ENCODE results near the gene GTF3C1. TPM values are rescaled to one million over a fixed set of nuclear protein-coding genes. Genes with fewer than 3 reads are reported as not detected.

Gene GTF3C1
- total RNA-seq, 1 donor from 2014 or later: 106 TPM

GRCh38 chr16:27492588-27492979 lies 57.1 kb downstream of the GTF3C1 start:
- no peak for TF ChIP-seq CTCF (IDR thresholded peaks at IDR 0.05; ENCODE audit: partially characterized antibody, unreplicated experiment)
- Mint-ChIP-seq H3K4me3 (ENCODE audit: unreplicated experiment) (no peak overlapping the region), H3K9me3 (ENCODE audit: unreplicated experiment) (no peaks in the 10 kb centered on the region), H3K36me3 (ENCODE audit: unreplicated experiment) (peaks cover 4% of the 10 kb centered on the region), H3K27ac (ENCODE audit: unreplicated experiment) (no peak overlapping the region), H3K27me3 (ENCODE audit: unreplicated experiment) (peaks cover 2% of the 10 kb centered on the region), H3K4me1 (ENCODE audit: low read depth, unreplicated experiment) (peaks cover 3% of the 10 kb centered on the region)
- DNase-seq: no peak

- H3K27me3 Mint-ChIP-seq (ENCODE audit: unreplicated experiment): peaks cover 1% of the 10 kb centered on the region
- H3K4me1 Mint-ChIP-seq (ENCODE audit: low read depth, unreplicated experiment): peaks cover 3% of the 10 kb centered on the region
- peaks cover 4% of the 10 kb centered on the region for H3K36me3 Mint-ChIP-seq (ENCODE audit: unreplicated experiment)
- no peak for DNase-seq
- H3K27ac Mint-ChIP-seq (ENCODE audit: unreplicated experiment): no peak overlapping the region
- H3K9me3 Mint-ChIP-seq (ENCODE audit: unreplicated experiment): no peaks in the 10 kb centered on the region
- no peak overlapping the region for H3K4me3 Mint-ChIP-seq (ENCODE audit: unreplicated experiment)
- TF ChIP-seq CTCF (IDR thresholded peaks at IDR 0.05; ENCODE audit: partially characterized antibody, unreplicated experiment): no peak
Observed at GRCh38 chr16:27491894-27492587, 57.7 kb downstream of the GTF3C1 start.

- Mint-ChIP-seq H3K4me1 (ENCODE audit: low read depth, unreplicated experiment) (no peaks in the 10 kb centered on the region), H3K27ac (ENCODE audit: unreplicated experiment) (no peak overlapping the region), H3K36me3 (ENCODE audit: unreplicated experiment) (peaks cover 4% of the 10 kb centered on the region), H3K27me3 (ENCODE audit: unreplicated experiment) (no peaks in the 10 kb centered on the region), H3K4me3 (ENCODE audit: unreplicated experiment) (no peak overlapping the region), H3K9me3 (ENCODE audit: unreplicated experiment) (no peaks in the 10 kb centered on the region)
- DNase-seq: no peak
- no peak for TF ChIP-seq CTCF (IDR thresholded peaks at IDR 0.05; ENCODE audit: partially characterized antibody, unreplicated experiment)
Observed at GRCh38 chr16:27489906-27490305, 59.8 kb downstream of the GTF3C1 start.

- no peaks in the 10 kb centered on the region for H3K27me3 Mint-ChIP-seq (ENCODE audit: unreplicated experiment)
- no peak overlapping the region for H3K4me3 Mint-ChIP-seq (ENCODE audit: unreplicated experiment)
- TF ChIP-seq CTCF (IDR thresholded peaks at IDR 0.05; ENCODE audit: partially characterized antibody, unreplicated experiment): no peak
Observed at GRCh38 chr16:27489421-27489820, 60.3 kb downstream of the GTF3C1 start.

GRCh38 chr16:27486760-27487159 lies 63.0 kb downstream of the GTF3C1 start:
- Mint-ChIP-seq H3K27ac (ENCODE audit: unreplicated experiment) (no peak overlapping the region), H3K27me3 (ENCODE audit: unreplicated experiment) (peaks cover 3% of the 10 kb centered on the region), H3K9me3 (ENCODE audit: unreplicated experiment) (no peaks in the 10 kb centered on the region), H3K4me3 (ENCODE audit: unreplicated experiment) (no peak overlapping the region), H3K4me1 (ENCODE audit: low read depth, unreplicated experiment) (no peaks in the 10 kb centered on the region), H3K36me3 (ENCODE audit: unreplicated experiment) (peaks cover 4% of the 10 kb centered on the region)
- no peak for DNase-seq
- no peak for TF ChIP-seq CTCF (IDR thresholded peaks at IDR 0.05; ENCODE audit: partially characterized antibody, unreplicated experiment)

More at GRCh38 chr16:27489421-27489820, 60.3 kb downstream of the GTF3C1 start:
- no peaks in the 10 kb centered on the region for H3K4me1 Mint-ChIP-seq (ENCODE audit: low read depth, unreplicated experiment)
- H3K27ac Mint-ChIP-seq (ENCODE audit: unreplicated experiment): no peak overlapping the region
- H3K9me3 Mint-ChIP-seq (ENCODE audit: unreplicated experiment): no peaks in the 10 kb centered on the region
- peaks cover 4% of the 10 kb centered on the region for H3K36me3 Mint-ChIP-seq (ENCODE audit: unreplicated experiment)
- DNase-seq: no peak
